ENCODE data around the gene TXK.

DNA sequence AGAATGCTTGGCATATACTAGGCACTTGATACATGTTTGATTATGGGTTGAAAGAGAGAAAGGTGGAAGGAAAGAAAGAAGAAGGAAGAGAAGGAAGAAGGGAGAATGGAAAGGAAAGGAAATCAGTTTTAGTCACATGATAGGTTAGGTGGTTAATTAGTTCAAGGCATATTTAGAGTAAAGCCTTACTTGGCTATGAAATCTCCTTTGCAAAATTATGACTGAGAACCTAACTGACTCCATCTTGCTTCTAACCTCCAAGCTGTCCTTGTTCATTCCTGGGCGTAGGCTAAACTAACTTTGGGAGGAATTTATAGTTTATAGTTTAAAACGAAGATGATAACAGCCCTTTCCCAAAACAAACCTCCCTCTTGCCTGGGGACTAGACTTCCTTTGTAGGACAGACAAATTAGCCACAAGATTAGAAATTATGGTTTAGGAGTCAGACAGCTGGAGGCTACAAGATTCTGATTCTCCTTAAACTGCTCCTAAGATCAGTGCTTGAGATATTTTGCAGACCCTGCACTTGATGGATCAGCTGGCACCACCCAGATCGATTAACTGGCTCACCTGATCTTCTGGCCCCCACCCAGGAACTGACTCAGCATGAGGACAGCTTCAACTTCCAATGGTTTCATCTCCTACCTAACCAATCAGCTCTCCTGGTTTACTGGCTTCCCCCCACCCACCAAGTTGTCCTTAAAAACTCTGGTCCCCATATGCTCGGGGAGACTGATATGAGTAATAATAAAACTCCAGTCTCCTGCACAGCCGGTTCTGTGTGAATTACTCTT is 55.0 kb downstream of the TXK start:
- TF ChIP-seq, protein P1, sequence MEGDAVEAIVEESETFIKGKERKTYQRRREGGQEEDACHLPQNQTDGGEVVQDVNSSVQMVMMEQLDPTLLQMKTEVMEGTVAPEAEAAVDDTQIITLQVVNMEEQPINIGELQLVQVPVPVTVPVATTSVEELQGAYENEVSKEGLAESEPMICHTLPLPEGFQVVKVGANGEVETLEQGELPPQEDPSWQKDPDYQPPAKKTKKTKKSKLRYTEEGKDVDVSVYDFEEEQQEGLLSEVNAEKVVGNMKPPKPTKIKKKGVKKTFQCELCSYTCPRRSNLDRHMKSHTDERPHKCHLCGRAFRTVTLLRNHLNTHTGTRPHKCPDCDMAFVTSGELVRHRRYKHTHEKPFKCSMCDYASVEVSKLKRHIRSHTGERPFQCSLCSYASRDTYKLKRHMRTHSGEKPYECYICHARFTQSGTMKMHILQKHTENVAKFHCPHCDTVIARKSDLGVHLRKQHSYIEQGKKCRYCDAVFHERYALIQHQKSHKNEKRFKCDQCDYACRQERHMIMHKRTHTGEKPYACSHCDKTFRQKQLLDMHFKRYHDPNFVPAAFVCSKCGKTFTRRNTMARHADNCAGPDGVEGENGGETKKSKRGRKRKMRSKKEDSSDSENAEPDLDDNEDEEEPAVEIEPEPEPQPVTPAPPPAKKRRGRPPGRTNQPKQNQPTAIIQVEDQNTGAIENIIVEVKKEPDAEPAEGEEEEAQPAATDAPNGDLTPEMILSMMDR (IDR thresholded peaks at IDR 0.05; ENCODE audit: insufficient read depth, low read depth, low read length): no peak
- TF ChIP-seq EZH2 (IDR thresholded peaks at IDR 0.05; ENCODE audit: insufficient read depth, low read length): no peak

Data from astrocyte (in vitro differentiated cells and primary cell).